Effector memory CD4-positive, alpha-beta T cell (primary cell): ENCODE results near the gene EMP1.

Source experiments
- DNase-seq, 3 donors: peaks; one replicate each; pipeline ENCODE4 v3.0.0-alpha.2; 2020
- H3K27ac ChIP-seq: 2 replicates; pipeline ENCODE4 v1.7.0; 2013; ENCODE audit warnings: mild to moderate bottlenecking, low read length, moderate library complexity; ENCODE audit not compliant: insufficient read depth, poor library complexity, severe bottlenecking
- H3K27me3 ChIP-seq: replicated peaks from 2 replicates; pipeline ENCODE4 v1.7.0; 2013; ENCODE audit warnings: mild to moderate bottlenecking, low read length; ENCODE audit not compliant: insufficient read depth, control insufficient read depth, poor library complexity, severe bottlenecking
- H3K36me3 ChIP-seq: 2 replicates; pipeline ENCODE4 v1.7.0; 2013; ENCODE audit warnings: mild to moderate bottlenecking, low read length, moderate library complexity; ENCODE audit not compliant: control insufficient read depth, insufficient read depth
- H3K4me1 ChIP-seq: 2 replicates; pipeline ENCODE4 v1.7.0; 2013; ENCODE audit warnings: low read length, mild to moderate bottlenecking; ENCODE audit not compliant: control insufficient read depth, insufficient read depth, poor library complexity, severe bottlenecking
- H3K4me3 ChIP-seq: 2 replicates; pipeline ENCODE4 v1.7.0; 2013; ENCODE audit warnings: low read length, low read depth, mild to moderate bottlenecking; ENCODE audit not compliant: insufficient read depth, poor library complexity, severe bottlenecking
- H3K9me3 ChIP-seq: 2 replicates; pipeline ENCODE4 v1.7.0; 2013; ENCODE audit warnings: mild to moderate bottlenecking, low read length, moderate library complexity; ENCODE audit not compliant: control insufficient read depth

EMP1 gene

GRCh38 chr12:13241833-13242488, 45.4 kb downstream of the EMP1 start:
- Histone ChIP-seq H3K36me3 (no peaks in the 10 kb centered on the region), H3K4me3 (no peak overlapping the region), H3K4me1 (no peaks in the 10 kb centered on the region), H3K27ac (no peak overlapping the region), H3K9me3 (no peaks in the 10 kb centered on the region), H3K27me3 (no peaks in the 10 kb centered on the region)
- no peak for DNase-seq

DNA sequence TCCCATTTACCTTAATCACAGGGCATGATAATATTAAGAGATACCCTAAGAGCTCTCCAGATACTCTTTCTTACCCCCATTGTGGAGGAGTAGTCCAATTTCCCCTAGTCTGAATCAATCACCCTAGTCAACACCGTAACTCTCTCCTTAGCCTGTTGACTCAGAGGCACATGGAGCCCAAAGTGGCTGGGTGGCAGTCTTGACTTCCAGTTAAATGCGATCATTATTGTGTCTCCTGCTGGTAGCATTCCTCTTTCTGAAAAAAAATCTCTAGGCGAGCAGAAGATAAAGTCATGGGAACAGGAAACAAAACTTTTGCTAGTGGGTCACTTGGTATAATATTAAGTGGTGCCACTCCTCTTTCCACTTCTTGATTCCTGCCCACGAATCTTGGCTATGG, 46.4 kb downstream of the EMP1 start:
- H3K4me3 ChIP-seq = no peak overlapping the region
- no peaks in the 10 kb centered on the region for H3K27me3 ChIP-seq
- no peaks in the 10 kb centered on the region for H3K9me3 ChIP-seq
- no peaks in the 10 kb centered on the region for H3K4me1 ChIP-seq
- no peak overlapping the region for H3K27ac ChIP-seq
- no peak for DNase-seq
- no peaks in the 10 kb centered on the region for H3K36me3 ChIP-seq

DNA sequence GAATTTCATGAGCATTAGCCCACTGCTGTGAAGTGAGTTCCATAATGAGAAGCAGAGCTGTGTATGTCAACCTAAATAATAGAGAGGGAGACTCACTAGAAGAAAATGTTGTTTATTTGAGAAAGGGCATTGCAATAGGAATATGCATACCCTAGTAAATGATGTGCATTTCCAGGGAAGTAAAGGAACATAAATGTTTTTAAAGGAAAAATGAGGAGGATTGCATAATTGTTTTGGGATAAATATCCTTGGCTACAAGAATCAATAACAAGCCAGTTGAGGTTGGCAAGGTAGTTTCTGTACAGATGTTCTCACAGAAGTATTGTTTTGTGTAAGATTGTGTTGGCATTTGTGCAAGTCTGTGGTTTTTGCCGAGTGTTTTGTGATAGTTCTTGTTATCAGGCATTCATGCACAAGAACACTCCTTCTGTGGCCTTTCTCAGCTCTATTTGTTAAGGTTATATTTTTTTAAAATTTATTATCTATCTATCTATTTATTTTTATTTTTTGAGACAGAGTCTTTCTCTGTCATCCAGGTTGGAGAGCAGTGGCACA, 47.1 kb downstream of the EMP1 start:
- Histone ChIP-seq H3K27ac (no peak overlapping the region), H3K4me3 (no peak overlapping the region)
- no peak for DNase-seq

DNA sequence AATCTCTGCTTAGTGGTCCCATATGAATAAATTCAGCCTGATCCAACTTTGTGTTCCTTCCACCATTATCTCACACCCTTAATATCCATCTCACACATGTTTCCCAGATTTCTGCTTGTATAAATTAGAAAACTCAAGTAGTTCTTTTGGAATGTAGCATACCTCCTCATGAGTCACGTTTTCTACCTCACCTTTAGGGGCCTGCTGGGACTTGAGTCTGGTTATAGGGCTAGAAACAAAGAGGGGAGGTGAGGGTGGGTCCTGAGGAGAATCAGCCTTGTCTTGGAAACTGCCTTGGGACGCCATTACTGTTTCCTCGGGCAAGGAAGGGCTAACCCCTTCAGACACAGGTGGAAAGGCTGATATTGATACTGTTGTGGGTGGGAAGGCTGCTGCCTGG, 51.1 kb downstream of the EMP1 start:
- Histone ChIP-seq H3K27me3 (no peaks in the 10 kb centered on the region), H3K4me1 (no peaks in the 10 kb centered on the region), H3K9me3 (no peaks in the 10 kb centered on the region), H3K27ac (no peak overlapping the region), H3K4me3 (no peak overlapping the region), H3K36me3 (no peaks in the 10 kb centered on the region)
- no peak for DNase-seq

More for the DNA sequence above, 47.1 kb downstream of the EMP1 start:
- H3K4me1 ChIP-seq = no peaks in the 10 kb centered on the region
- H3K9me3 ChIP-seq = no peaks in the 10 kb centered on the region
- no peaks in the 10 kb centered on the region for H3K36me3 ChIP-seq
- H3K27me3 ChIP-seq = no peaks in the 10 kb centered on the region

- DNase-seq = no peak
- no peaks in the 10 kb centered on the region for H3K4me1 ChIP-seq
- H3K4me3 ChIP-seq = no peak overlapping the region
- no peak overlapping the region for H3K27ac ChIP-seq
- H3K36me3 ChIP-seq = no peaks in the 10 kb centered on the region
- no peaks in the 10 kb centered on the region for H3K9me3 ChIP-seq
- no peaks in the 10 kb centered on the region for H3K27me3 ChIP-seq
Observed at GRCh38 chr12:13248964-13249363, 52.4 kb downstream of the EMP1 start.

DNA sequence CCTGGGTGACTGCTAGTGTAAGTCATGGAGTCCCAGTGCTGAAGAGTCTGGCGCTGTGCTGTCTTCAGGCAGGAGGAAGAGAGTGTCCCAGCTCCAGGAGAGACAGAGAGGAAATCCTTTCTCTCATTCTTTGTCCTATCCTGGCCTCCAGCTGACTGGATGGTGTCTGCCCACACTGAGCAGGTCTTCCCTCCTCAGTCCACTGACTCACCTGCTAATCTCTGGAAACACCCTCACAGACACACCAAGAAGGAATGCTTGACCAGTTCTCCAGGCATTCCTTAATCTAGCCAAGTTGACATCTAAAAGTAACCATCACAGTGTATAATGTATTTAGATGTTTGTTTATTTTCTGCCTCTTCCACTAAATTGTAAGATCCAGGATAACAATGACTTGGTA, 53.9 kb downstream of the EMP1 start:
- Histone ChIP-seq H3K27ac (no peak overlapping the region), H3K36me3 (no peaks in the 10 kb centered on the region), H3K4me1 (no peaks in the 10 kb centered on the region), H3K27me3 (no peaks in the 10 kb centered on the region), H3K9me3 (no peaks in the 10 kb centered on the region), H3K4me3 (no peak overlapping the region)
- DNase-seq = no peak

- no peak overlapping the region for H3K27ac ChIP-seq
- no peaks in the 10 kb centered on the region for H3K36me3 ChIP-seq
- H3K4me1 ChIP-seq = no peaks in the 10 kb centered on the region
- no peak overlapping the region for H3K4me3 ChIP-seq
- no peak for DNase-seq
- H3K27me3 ChIP-seq = no peaks in the 10 kb centered on the region
- H3K9me3 ChIP-seq = no peaks in the 10 kb centered on the region
Observed at GRCh38 chr12:13251521-13251920, 55.0 kb downstream of the EMP1 start.

DNA sequence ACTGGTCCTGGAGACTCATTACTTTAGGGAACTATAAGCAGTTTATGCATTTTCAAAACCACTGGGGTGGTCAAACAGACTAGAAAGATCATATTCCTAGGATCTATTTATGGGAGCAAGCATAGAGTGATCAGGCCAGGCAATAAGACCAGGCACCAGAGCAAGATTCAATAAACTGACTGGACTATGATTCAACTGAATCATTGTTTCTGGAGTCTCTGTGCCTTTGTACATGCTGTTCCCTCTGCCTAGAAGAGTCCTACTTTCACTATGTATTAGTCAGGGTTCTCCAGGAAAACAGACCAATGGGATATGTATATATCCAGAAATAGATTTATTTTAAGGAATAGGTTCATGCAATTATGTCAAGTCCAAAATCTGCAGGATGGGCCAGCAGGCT, 55.5 kb downstream of the EMP1 start:
- Histone ChIP-seq H3K4me3 (no peak overlapping the region), H3K4me1 (no peaks in the 10 kb centered on the region), H3K9me3 (no peaks in the 10 kb centered on the region), H3K36me3 (no peaks in the 10 kb centered on the region), H3K27me3 (no peaks in the 10 kb centered on the region), H3K27ac (no peak overlapping the region)
- DNase-seq = no peak

DNA sequence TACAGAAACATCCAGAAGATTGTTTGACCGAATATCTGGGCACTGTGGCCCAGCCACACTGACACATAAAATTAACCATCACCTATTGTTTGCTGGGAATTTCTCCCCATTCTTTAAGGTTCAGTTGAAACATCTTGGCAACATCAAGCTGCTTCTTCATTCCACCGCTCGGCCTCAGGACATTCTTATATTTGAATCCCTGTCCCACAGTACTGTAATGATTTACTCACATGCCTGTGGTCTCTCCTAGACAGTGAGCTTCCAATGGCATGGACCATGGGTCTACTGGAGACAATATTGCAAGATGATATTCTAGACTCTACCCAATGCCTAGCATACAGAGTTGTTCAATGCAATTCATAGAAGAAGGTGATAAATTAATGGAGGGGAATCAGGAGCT, 56.1 kb downstream of the EMP1 start:
- Histone ChIP-seq H3K9me3 (no peaks in the 10 kb centered on the region), H3K27me3 (no peaks in the 10 kb centered on the region), H3K4me1 (no peaks in the 10 kb centered on the region), H3K27ac (no peak overlapping the region), H3K36me3 (no peaks in the 10 kb centered on the region), H3K4me3 (no peak overlapping the region)
- no peak for DNase-seq

DNA sequence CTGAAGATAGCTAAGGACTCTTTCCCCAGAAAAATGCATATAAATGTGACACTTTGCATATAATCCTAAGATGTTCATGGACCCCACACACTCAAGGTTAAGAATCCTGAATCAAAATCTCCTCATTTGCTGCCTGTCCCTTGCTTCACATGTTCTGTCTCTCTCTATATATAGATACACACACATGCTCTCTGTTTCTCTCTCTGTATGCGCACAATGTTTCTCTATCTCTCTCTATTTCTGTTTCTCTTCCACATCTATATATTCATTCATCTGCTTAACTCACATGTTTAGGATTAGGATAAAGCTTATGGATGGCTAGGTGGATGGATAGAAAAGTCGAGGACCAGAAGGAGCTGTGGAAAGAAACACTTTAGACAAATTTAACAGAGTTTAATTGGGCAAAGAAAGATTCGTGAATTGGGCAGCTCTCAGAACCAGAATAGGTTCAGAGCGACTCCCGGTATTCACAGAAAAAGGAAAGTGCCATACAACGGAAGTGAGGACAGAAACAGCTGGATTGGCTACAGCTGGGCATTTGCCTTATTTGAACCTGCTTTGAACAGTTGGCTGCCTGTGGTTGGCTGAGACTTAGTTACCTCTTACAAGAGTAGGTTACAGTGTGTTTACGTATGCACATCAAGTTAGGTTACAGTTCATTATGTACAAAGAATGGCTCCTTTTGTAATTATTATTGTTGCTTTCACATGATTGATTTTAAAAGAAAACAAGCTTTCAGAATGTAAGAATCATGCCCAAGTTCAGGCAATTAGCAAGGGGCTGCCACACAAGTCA, 57.6 kb downstream of the EMP1 start:
- no peaks in the 10 kb centered on the region for H3K36me3 ChIP-seq
- no peaks in the 10 kb centered on the region for H3K4me1 ChIP-seq
- H3K4me3 ChIP-seq = no peak overlapping the region
- no peak overlapping the region for H3K27ac ChIP-seq
- no peaks in the 10 kb centered on the region for H3K27me3 ChIP-seq
- DNase-seq = no peak
- no peaks in the 10 kb centered on the region for H3K9me3 ChIP-seq
